HFF-Myc (cell line): ENCODE results near the gene SLPI.
A peak's percentile ranks its signal among the peaks of the same experiment; 100 is the strongest.

Source experiments
- DNase-seq: peaks from one replicate; pipeline ENCODE4 v3.0.0-alpha.2; 2011; ENCODE audit warnings: low read depth; ENCODE audit errors: extremely low read depth
- H3K4me3 ChIP-seq: replicated peaks from 2 replicates; pipeline ENCODE4 v1.5.1; 2011; ENCODE audit warnings: low read depth, mild to moderate bottlenecking, control low read depth, low read length
- CTCF ChIP-seq: IDR thresholded peaks from 2 replicates; pipeline ENCODE4 v1.5.1; 2012; ENCODE audit warnings: mild to moderate bottlenecking, low read depth, low read length, control low read depth; ENCODE audit errors: missing control alignments

SLPI gene

GRCh38 chr20:45254383-45255262, at the start of gene SLPI:
Gene SLPI, minus strand, starts transcription at chr20:45254564. Its CDS starts 21 bp downstream, at chr20:45254543.
- no peak for TF ChIP-seq CTCF
- H3K4me3 ChIP-seq: no peak within 1 kb of the TSS
- DNase-seq: no peak

GRCh38 chr20:45303586-45304463, 49.5 kb upstream of the SLPI start:
- no peak for TF ChIP-seq CTCF
- no peak for DNase-seq
- H3K4me3 ChIP-seq: no peak overlapping the region

- no peak overlapping the region for H3K4me3 ChIP-seq
- DNase-seq: no peak
- TF ChIP-seq CTCF: no peak
Observed at GRCh38 chr20:45301824-45302271, 47.5 kb upstream of the SLPI start.

GRCh38 chr20:45300961-45301360, 46.6 kb upstream of the SLPI start:
- TF ChIP-seq CTCF: peak; percentile 53
- no peak overlapping the region for H3K4me3 ChIP-seq
- no peak for DNase-seq

GRCh38 chr20:45299786-45300185, 45.4 kb upstream of the SLPI start:
- DNase-seq: no peak
- TF ChIP-seq CTCF: no peak
- no peak overlapping the region for H3K4me3 ChIP-seq

GRCh38 chr20:45297786-45298497, 43.6 kb upstream of the SLPI start:
- H3K4me3 ChIP-seq: no peak overlapping the region

More at GRCh38 chr20:45297786-45298497, 43.6 kb upstream of the SLPI start:
- TF ChIP-seq CTCF: no peak
- DNase-seq: no peak
